Neuronal stem cell (in vitro differentiated cells): Measurements from ENCODE around the gene NRROS.

Experiments used
- DNase-seq: peaks from one replicate; pipeline ENCODE4 v3.0.0-alpha.2; 2013; ENCODE audit warnings: low spot score
- H2AFZ ChIP-seq: one replicate; pipeline ENCODE4 v1.6.1; 2013; ENCODE audit warnings: mild to moderate bottlenecking, low read length, inconsistent platforms
- H2AK5ac ChIP-seq: 2 replicates; pipeline ENCODE4 v1.6.1; 2013; ENCODE audit warnings: low read depth, mild to moderate bottlenecking, inconsistent platforms, low read length, moderate library complexity, mixed read lengths
- H2BK120ac ChIP-seq: 2 replicates; pipeline ENCODE4 v1.6.1; 2013; ENCODE audit warnings: low read depth, mild to moderate bottlenecking, inconsistent platforms, low read length, moderate library complexity, mixed read lengths
- H2BK12ac ChIP-seq: one replicate; pipeline ENCODE4 v1.6.1; 2013; ENCODE audit warnings: low read length, inconsistent platforms
- H2BK15ac ChIP-seq: 2 replicates; pipeline ENCODE4 v1.6.1; 2013; ENCODE audit warnings: mild to moderate bottlenecking, low read length, inconsistent platforms, mixed read lengths
- H2BK5ac ChIP-seq: one replicate; pipeline ENCODE4 v1.6.1; 2013; ENCODE audit warnings: inconsistent platforms, mild to moderate bottlenecking, low read length, moderate library complexity
- H3K14ac ChIP-seq: one replicate; pipeline ENCODE4 v1.6.1; 2013; ENCODE audit warnings: low read length, inconsistent platforms
- H3K18ac ChIP-seq: 2 replicates; pipeline ENCODE4 v1.6.1; 2013; ENCODE audit warnings: low read length, inconsistent platforms
- H3K23ac ChIP-seq: 2 replicates; pipeline ENCODE4 v1.6.1; 2013; ENCODE audit warnings: low read depth, mild to moderate bottlenecking, mixed read lengths, low read length, inconsistent platforms; ENCODE audit not compliant: poor library complexity
- H3K27ac ChIP-seq: replicated peaks from 3 replicates; pipeline ENCODE4 v1.5.1; 2013; ENCODE audit warnings: low read length, inconsistent platforms
- H3K27me3 ChIP-seq, 3 experiments: 2 replicates each; pipeline ENCODE4 v1.6.1; 2013; ENCODE audit warnings: low read length in 3 of 3, mild to moderate bottlenecking in 2 of 3, inconsistent platforms in 1 of 3, low read depth in 1 of 3, mixed read lengths in 1 of 3, moderate library complexity in 1 of 3; ENCODE audit not compliant: control insufficient read depth in 3 of 3, insufficient read depth in 3 of 3
- H3K36me3 ChIP-seq, 2 donors: replicated peaks in 1 of 2; 2 replicates each; pipeline ENCODE4 v1.6.1; 2013; ENCODE audit warnings: low read length in 2 of 2; ENCODE audit not compliant: control insufficient read depth in 2 of 2, insufficient read depth in 2 of 2
- H3K4ac ChIP-seq: 2 replicates; pipeline ENCODE4 v1.6.1; 2013; ENCODE audit warnings: inconsistent platforms, mild to moderate bottlenecking, low read length, moderate library complexity
- H3K4me1 ChIP-seq, 2 donors: 1 replicate in 1 of 2; 2 replicates in 1 of 2; pipeline ENCODE4 v1.6.1; 2013; ENCODE audit warnings: low read length in 2 of 2, low read depth in 1 of 2; ENCODE audit not compliant: control insufficient read depth in 2 of 2, insufficient read depth in 1 of 2
- H3K4me2 ChIP-seq: one replicate; pipeline ENCODE4 v1.6.1; 2013; ENCODE audit warnings: mild to moderate bottlenecking, low read length, inconsistent platforms; ENCODE audit not compliant: insufficient read depth, poor library complexity, severe bottlenecking
- H3K4me3 ChIP-seq, 2 donors: 2 replicates each; pipeline ENCODE4 v1.5.1; 2013; ENCODE audit warnings: low read length in 2 of 2, mild to moderate bottlenecking in 2 of 2, inconsistent platforms in 1 of 2, moderate library complexity in 1 of 2
- H3K79me1 ChIP-seq: one replicate; pipeline ENCODE4 v1.6.1; 2013; ENCODE audit warnings: low read depth, mild to moderate bottlenecking, inconsistent platforms, low read length, moderate library complexity
- H3K9ac ChIP-seq: one replicate; pipeline ENCODE4 v1.6.1; 2013; ENCODE audit warnings: mild to moderate bottlenecking, low read depth, low read length, inconsistent platforms; ENCODE audit not compliant: poor library complexity
- H3K9me3 ChIP-seq, 2 donors: replicated peaks in 1 of 2; 2 replicates each; pipeline versions ENCODE3 to v1.6.1; 2013; ENCODE audit warnings: low read length in 2 of 2, mild to moderate bottlenecking in 2 of 2, inconsistent platforms in 1 of 2, low read depth in 1 of 2, mixed read lengths in 1 of 2, moderate library complexity in 1 of 2; ENCODE audit not compliant: control insufficient read depth in 2 of 2, insufficient read depth in 1 of 2
- H4K8ac ChIP-seq: one replicate; pipeline ENCODE4 v1.6.1; 2013; ENCODE audit warnings: low read depth, mild to moderate bottlenecking, inconsistent platforms, low read length, moderate library complexity
- H4K91ac ChIP-seq: one replicate; pipeline ENCODE4 v1.6.1; 2013; ENCODE audit warnings: low read length, low read depth, mild to moderate bottlenecking, inconsistent platforms; ENCODE audit not compliant: poor library complexity
- WGBS, 2 donors: extraction: QIAGEN DNeasy Blood & Tissue Kit; methylation state at CpG; one replicate each; pipeline ENCODE4 v1.1.7; 2013; ENCODE audit warnings: missing lambda C conversion rate in 2 of 2, mixed read lengths in 1 of 2; ENCODE audit not compliant: insufficient read length in 2 of 2, insufficient replicate concordance in 1 of 2; ENCODE audit errors: extremely low coverage in 2 of 2; 5-methylcytosine and 5-hydroxymethylcytosine counted together

Gene NRROS

DNA sequence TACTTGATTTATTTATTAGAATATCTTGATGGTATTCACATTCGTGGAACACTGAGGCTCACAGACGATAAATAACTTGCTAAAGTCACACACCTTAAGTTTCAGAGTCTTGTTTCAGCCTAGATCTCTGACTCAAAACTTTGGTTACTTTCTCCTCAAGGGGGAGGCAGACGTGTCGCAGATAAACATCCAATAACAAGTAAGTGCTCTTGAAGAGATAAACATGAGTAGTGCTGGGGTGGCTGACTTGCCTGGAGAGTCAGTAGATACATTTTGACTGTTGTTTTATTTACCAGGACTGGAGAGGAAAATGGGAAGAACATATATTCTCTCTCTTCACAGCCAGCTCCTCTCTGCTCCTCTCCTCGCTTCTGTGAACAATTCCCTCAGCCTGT, 39.8 kb upstream of the NRROS start:
- Histone ChIP-seq H2BK12ac (no peak overlapping the region), H3K4me3 (no peak overlapping the region), H3K14ac (no peak overlapping the region), H2AFZ (no peak overlapping the region), H3K23ac (no peak overlapping the region), H2BK15ac (no peak overlapping the region), H3K36me3 (no peaks in the 10 kb centered on the region), H3K4me2 (no peak overlapping the region), H3K27me3 (no peaks in the 10 kb centered on the region), H2BK120ac (no peak overlapping the region), H3K9ac (no peak overlapping the region), H3K79me1 (no peaks in the 10 kb centered on the region), H3K27ac (no peak overlapping the region), H2AK5ac (no peak overlapping the region), H3K9me3 (no peaks in the 10 kb centered on the region), H3K4ac (no peak overlapping the region), H2BK5ac (no peak overlapping the region), H3K18ac (no peak overlapping the region), H3K4me1 (no peaks in the 10 kb centered on the region), H4K91ac (no peak overlapping the region), H4K8ac (no peak overlapping the region)
- DNase-seq: no peak
- WGBS, 2 donors: no CpG with 5 or more reads among the region's 5 CpGs

DNA sequence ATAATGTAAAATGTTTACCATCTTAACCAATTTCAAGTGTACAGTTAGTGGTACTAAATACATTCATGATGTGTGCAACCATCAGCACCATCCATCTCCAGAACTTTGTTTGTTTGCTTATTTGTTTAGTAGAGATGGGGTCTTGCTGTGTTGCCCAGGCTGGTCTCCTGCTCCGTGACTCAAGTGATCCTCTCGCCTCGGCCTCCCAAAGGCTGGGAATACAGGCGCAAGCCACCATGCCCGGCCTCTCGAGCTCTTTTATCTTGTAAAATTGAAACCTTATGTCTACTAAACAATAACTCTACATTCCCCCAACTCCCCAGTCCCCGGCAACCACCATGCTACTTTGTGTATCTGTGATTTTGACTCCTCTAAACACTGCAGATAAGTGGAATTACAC, 39.1 kb upstream of the NRROS start:
- no peak overlapping the region for H2BK5ac ChIP-seq
- H3K4me3 ChIP-seq: no peak overlapping the region
- H3K18ac ChIP-seq: no peak overlapping the region
- no peaks in the 10 kb centered on the region for H3K4me1 ChIP-seq
- no peak overlapping the region for H2BK120ac ChIP-seq
- H2AFZ ChIP-seq: peak overlapping the region; percentile 49
- no peak overlapping the region for H3K4ac ChIP-seq
- no CpG with 5 or more reads among the region's 7 CpGs for WGBS, 2 donors
- no peaks in the 10 kb centered on the region for H3K9me3 ChIP-seq
- no peak overlapping the region for H3K4me2 ChIP-seq
- no peak overlapping the region for H3K27ac ChIP-seq
- H2BK15ac ChIP-seq: no peak overlapping the region
- no peak overlapping the region for H3K23ac ChIP-seq
- no peak for DNase-seq
- H4K8ac ChIP-seq: no peak overlapping the region
- no peaks in the 10 kb centered on the region for H3K36me3 ChIP-seq
- H2AK5ac ChIP-seq: no peak overlapping the region
- H3K14ac ChIP-seq: no peak overlapping the region
- H4K91ac ChIP-seq: no peak overlapping the region
- H3K9ac ChIP-seq: no peak overlapping the region
- H2BK12ac ChIP-seq: no peak overlapping the region
- H3K79me1 ChIP-seq: no peaks in the 10 kb centered on the region
- no peaks in the 10 kb centered on the region for H3K27me3 ChIP-seq

DNA sequence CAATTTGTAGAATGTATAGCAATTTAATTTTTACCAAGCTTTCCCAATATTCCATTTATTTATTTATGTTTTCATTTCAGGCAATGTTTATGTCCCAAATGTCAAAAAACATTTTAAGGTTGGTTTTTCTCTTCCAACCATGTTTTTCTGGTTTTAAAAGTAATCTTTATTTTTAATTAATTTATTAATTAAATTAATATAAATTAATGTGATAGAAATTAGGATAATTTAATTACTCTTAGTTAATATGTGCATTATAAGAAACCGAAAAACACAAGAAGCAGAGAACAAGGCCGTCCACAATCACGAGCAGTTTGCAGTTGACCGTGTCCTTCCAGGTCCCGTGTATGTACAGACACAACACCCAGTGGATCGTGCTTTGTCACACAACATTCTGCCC, 36.8 kb upstream of the NRROS start:
- no peak overlapping the region for H3K4ac ChIP-seq
- H3K23ac ChIP-seq: no peak overlapping the region
- H3K27me3 ChIP-seq: no peaks in the 10 kb centered on the region
- no peaks in the 10 kb centered on the region for H3K36me3 ChIP-seq
- H4K91ac ChIP-seq: no peak overlapping the region
- no peak overlapping the region for H2AK5ac ChIP-seq
- H3K4me1 ChIP-seq: no peaks in the 10 kb centered on the region
- H3K14ac ChIP-seq: no peak overlapping the region
- no peak overlapping the region for H3K9ac ChIP-seq
- no peaks in the 10 kb centered on the region for H3K79me1 ChIP-seq
- no peak overlapping the region for H2AFZ ChIP-seq
- WGBS, 2 donors: no CpG with 5 or more reads among the region's 6 CpGs
- no peak overlapping the region for H3K27ac ChIP-seq
- H2BK5ac ChIP-seq: no peak overlapping the region
- no peak overlapping the region for H3K4me3 ChIP-seq
- H3K4me2 ChIP-seq: no peak overlapping the region
- no peak overlapping the region for H2BK15ac ChIP-seq
- H4K8ac ChIP-seq: no peak overlapping the region
- no peak overlapping the region for H2BK12ac ChIP-seq
- DNase-seq: no peak
- no peak overlapping the region for H2BK120ac ChIP-seq
- no peak overlapping the region for H3K18ac ChIP-seq
- no peaks in the 10 kb centered on the region for H3K9me3 ChIP-seq

DNA sequence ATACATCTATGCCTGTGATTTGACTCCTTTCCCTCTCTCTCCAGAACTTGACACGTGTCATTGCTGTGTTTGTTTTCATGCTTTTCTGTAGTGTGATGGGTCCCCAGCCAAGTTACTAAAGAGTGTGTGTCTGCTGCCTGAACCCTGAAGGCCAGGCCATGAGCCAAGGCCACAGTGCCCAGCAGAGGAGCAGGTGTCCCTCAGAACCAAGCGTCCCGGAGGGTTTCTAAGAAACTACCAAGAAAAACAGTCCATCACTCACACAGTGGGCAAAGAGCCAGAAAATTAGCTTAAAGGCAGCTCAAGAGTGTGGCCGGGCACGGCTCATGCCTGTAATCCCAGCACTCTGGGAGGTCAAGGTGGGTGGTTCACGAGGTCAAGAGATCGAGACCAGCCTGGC, 35.8 kb upstream of the NRROS start:
- Histone ChIP-seq H2BK15ac (no peak overlapping the region), H3K79me1 (no peaks in the 10 kb centered on the region), H3K23ac (no peak overlapping the region), H2AK5ac (no peak overlapping the region), H4K8ac (no peak overlapping the region), H3K27me3 (no peaks in the 10 kb centered on the region), H2BK5ac (no peak overlapping the region), H3K4me3 (no peak overlapping the region), H3K27ac (no peak overlapping the region), H2BK12ac (no peak overlapping the region), H3K9ac (no peak overlapping the region), H3K9me3 (no peaks in the 10 kb centered on the region), H3K4me2 (no peak overlapping the region), H4K91ac (no peak overlapping the region), H3K4me1 (no peaks in the 10 kb centered on the region), H2BK120ac (no peak overlapping the region), H3K4ac (no peak overlapping the region), H3K36me3 (no peaks in the 10 kb centered on the region), H3K14ac (no peak overlapping the region), H3K18ac (no peak overlapping the region), H2AFZ (no peak overlapping the region)
- no peak for DNase-seq
- no CpG with 5 or more reads among the region's 7 CpGs for WGBS, 2 donors
